ENCODE measurements around the gene PDLIM4. TPM values are rescaled to one million over a fixed set of nuclear protein-coding genes. Genes with fewer than 3 reads are reported as not detected.

The PDLIM4 gene
- total RNA-seq, 1 experiment from 2014 or later: 7.6 TPM

DNA sequence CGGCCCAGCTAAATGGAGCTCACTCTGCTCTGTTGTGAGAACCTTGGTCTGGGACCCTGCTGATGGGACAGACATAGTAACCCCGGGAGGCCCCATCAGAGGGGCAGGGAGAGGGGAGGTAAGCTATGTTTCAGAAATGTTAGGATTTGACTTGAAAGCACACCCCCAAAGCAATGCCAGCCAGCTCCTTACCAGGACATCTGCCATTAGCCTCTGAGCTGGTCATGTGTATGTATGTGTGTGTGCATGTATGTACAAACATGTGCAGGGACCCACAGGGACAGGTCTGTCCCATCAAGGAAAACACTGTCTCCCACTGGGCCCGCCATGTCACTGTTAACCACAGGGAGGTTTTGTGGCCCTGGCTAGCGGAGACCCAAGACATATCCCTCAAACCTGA is 51.2 kb downstream of the PDLIM4 start:
- Histone ChIP-seq H2AK5ac (ENCODE audit: insufficient read length, low read length) (no peak overlapping the region), H4K5ac (ENCODE audit: insufficient read length, low read depth, low read length) (no peak overlapping the region), H3K9me3 (ENCODE audit: control insufficient read depth, low read depth, low read length) (no peaks in the 10 kb centered on the region), H4K91ac (ENCODE audit: insufficient read length, low read depth, low read length) (no peak overlapping the region), H3K56ac (ENCODE audit: insufficient read length, low read depth, low read length) (no peak overlapping the region), H2BK15ac (ENCODE audit: low read depth, low read length) (no peak overlapping the region), H3K18ac (ENCODE audit: insufficient read length, low read depth, low read length) (no peak overlapping the region), H3K14ac (ENCODE audit: insufficient read depth, low read length) (no peak overlapping the region; the same call in 1 of the 2 replicates), H3K4ac (ENCODE audit: low read depth, low read length) (no peak overlapping the region), H2AFZ (ENCODE audit: low read length) (no peak overlapping the region), H2BK120ac (ENCODE audit: low read depth, low read length, poor library complexity, severe bottlenecking) (no peak overlapping the region), H3K27ac (ENCODE audit: insufficient read length, low read depth, low read length) (no peak overlapping the region), H4K20me1 (ENCODE audit: control insufficient read depth, insufficient read depth, insufficient read length) (no peaks in the 10 kb centered on the region), H3K79me2 (ENCODE audit: insufficient read depth, low read length) (no peaks in the 10 kb centered on the region), H3K4me1 (ENCODE audit: insufficient read depth, low read length) (no peaks in the 10 kb centered on the region), H3K4me2 (ENCODE audit: insufficient read depth, insufficient read length, low read length) (no peak overlapping the region), H2BK12ac (ENCODE audit: insufficient read length, low read depth, low read length) (no peak overlapping the region), H3T11ph (ENCODE audit: low read length) (no peak overlapping the region), H2BK20ac (ENCODE audit: low read depth, low read length, poor library complexity, severe bottlenecking) (no peak overlapping the region), H4K8ac (replicated peaks; ENCODE audit: insufficient read length, low read depth, low read length) (no peak overlapping the region), H3K27me3 (ENCODE audit: insufficient read depth, low read length) (no peaks in the 10 kb centered on the region), H3K9ac (ENCODE audit: extremely low read depth, insufficient read length, low read length) (no peak overlapping the region), H3K23ac (ENCODE audit: insufficient read length, low read depth, low read length) (no peak overlapping the region), H3K23me2 (ENCODE audit: insufficient read length, low read depth, low read length, poor library complexity, severe bottlenecking) (no peaks in the 10 kb centered on the region), H2BK5ac (ENCODE audit: insufficient read length, low read length) (no peak overlapping the region), H3K79me1 (ENCODE audit: insufficient read depth, low read depth, low read length, poor library complexity, severe bottlenecking) (no peaks in the 10 kb centered on the region)
- Mint-ChIP-seq H3K27ac (no peak overlapping the region), H3K36me3 (ENCODE audit: insufficient read depth in 1 of 3, low read depth in 3 of 3) (peaks cover 0 to 5% (median 0%) of the 10 kb centered on the region in 3 experiments; a peak in 2 of 7 replicates), H3K27me3 (ENCODE audit: low read depth) (no peaks in the 10 kb centered on the region), H3K9me3 (peaks cover 0 to 3% of the 10 kb centered on the region in 2 experiments), H3K4me1 (peaks cover 0 to 4% of the 10 kb centered on the region in 2 experiments; a peak in 2 of 4 replicates), H3K4me3 (no peak overlapping the region)
- WGBS (ENCODE audit: extremely low coverage, insufficient read length, low lambda C conversion rate): no CpG with 5 or more reads among the region's 4 CpGs
- DNase-seq: no peak
- TF ChIP-seq, protein P1, sequence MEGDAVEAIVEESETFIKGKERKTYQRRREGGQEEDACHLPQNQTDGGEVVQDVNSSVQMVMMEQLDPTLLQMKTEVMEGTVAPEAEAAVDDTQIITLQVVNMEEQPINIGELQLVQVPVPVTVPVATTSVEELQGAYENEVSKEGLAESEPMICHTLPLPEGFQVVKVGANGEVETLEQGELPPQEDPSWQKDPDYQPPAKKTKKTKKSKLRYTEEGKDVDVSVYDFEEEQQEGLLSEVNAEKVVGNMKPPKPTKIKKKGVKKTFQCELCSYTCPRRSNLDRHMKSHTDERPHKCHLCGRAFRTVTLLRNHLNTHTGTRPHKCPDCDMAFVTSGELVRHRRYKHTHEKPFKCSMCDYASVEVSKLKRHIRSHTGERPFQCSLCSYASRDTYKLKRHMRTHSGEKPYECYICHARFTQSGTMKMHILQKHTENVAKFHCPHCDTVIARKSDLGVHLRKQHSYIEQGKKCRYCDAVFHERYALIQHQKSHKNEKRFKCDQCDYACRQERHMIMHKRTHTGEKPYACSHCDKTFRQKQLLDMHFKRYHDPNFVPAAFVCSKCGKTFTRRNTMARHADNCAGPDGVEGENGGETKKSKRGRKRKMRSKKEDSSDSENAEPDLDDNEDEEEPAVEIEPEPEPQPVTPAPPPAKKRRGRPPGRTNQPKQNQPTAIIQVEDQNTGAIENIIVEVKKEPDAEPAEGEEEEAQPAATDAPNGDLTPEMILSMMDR (conservative IDR thresholded peaks at IDR 0.05): no peak

All from H9 (cell line).